ENCODE results near the gene CHMP5. TPM values are rescaled to one million over a fixed set of nuclear protein-coding genes. Genes with fewer than 3 reads are reported as not detected.

CHMP5 gene
- total and polyA plus RNA-seq, 8 donors: 14.1 to 39.2 (median 18.7) TPM

DNA sequence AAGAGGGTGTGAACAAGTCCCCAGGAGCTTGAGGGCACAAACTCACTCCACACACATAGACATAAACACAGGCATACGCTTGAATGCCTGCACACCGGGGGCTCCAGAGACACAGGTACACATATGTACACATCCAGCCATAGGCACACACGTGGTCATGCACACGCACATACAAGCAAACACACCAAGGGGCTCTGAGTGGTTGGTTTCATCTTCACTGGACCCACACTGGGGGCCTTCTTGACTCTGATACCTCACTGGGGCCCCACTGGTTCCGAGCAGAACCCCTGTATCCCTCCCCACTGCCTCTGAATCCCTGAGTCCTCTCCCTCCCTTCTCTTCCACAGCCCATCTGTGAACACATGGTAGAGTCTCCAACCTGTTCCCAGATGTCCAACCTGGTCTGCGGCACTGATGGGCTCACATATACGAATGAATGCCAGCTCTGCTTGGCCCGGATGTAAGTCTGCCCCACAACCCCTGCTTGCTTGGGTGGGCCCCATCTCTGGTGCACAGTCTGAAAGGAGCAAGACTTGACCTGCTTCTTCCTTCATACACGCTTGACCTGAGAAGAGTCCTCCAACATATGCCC is 18.5 kb upstream of the CHMP5 start:
- Histone ChIP-seq H3K27ac (no peak overlapping the region), H3K4me1 (no peaks in the 10 kb centered on the region), H3K4me3 (no peak overlapping the region), H3K36me3 (no peaks in the 10 kb centered on the region), H3K27me3 (no peaks in the 10 kb centered on the region), H3K9me3 (no peaks in the 10 kb centered on the region)
- TF ChIP-seq, protein P1, sequence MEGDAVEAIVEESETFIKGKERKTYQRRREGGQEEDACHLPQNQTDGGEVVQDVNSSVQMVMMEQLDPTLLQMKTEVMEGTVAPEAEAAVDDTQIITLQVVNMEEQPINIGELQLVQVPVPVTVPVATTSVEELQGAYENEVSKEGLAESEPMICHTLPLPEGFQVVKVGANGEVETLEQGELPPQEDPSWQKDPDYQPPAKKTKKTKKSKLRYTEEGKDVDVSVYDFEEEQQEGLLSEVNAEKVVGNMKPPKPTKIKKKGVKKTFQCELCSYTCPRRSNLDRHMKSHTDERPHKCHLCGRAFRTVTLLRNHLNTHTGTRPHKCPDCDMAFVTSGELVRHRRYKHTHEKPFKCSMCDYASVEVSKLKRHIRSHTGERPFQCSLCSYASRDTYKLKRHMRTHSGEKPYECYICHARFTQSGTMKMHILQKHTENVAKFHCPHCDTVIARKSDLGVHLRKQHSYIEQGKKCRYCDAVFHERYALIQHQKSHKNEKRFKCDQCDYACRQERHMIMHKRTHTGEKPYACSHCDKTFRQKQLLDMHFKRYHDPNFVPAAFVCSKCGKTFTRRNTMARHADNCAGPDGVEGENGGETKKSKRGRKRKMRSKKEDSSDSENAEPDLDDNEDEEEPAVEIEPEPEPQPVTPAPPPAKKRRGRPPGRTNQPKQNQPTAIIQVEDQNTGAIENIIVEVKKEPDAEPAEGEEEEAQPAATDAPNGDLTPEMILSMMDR (IDR thresholded peaks at IDR 0.05): no peak
- DNase-seq: no peak
- WGBS, 2 donors: 88 to 93% methylated on average over 9 of the region's 9 CpGs
- no peak for ATAC-seq
- intact Hi-C loops (cut with DNase I): loop anchor here in 1 of 3 donors (10.0 kb wide), 1 partner anchor 62 kb away; no protein-coding TSS in a partner anchor
- FAIRE-seq: no peak

DNA sequence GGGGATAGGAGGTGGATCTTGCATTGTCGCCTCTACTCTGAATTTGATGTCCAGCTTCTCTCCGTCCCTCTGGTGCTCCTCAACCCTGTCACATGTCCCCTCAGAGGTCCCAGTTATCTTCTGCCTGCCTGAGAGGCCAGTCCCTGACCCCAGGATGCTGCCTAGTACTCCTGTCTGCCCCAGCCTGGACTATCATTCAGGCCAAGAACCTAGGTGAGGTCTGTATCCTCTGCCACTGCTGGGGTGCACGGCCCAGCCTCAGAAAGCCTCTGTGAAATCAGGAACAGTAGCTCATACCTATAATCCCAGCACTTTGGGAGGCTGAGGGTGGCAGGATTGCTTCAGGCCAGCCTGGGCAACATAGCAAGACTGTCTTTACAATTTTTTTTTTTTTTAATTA is 16.2 kb upstream of the CHMP5 start:
- 79 to 88% methylated on average over 3 of the region's 3 CpGs for WGBS, 2 donors
- TF ChIP-seq, protein P1 (IDR thresholded peaks at IDR 0.05): no peak
- intact Hi-C loops (cut with DNase I): loop anchor here in 1 of 3 donors (10.0 kb wide), 1 partner anchor 64 kb away; no protein-coding TSS in a partner anchor
- no peak overlapping the region for H3K27ac ChIP-seq
- H3K9me3 ChIP-seq: no peaks in the 10 kb centered on the region
- DNase-seq: no peak
- no peaks in the 10 kb centered on the region for H3K4me1 ChIP-seq
- ATAC-seq: no peak
- no peaks in the 10 kb centered on the region for H3K27me3 ChIP-seq
- H3K4me3 ChIP-seq: no peak overlapping the region
- no peak for FAIRE-seq
- peaks cover 0 to 9% (median 0%) of the 10 kb centered on the region in 3 donors for H3K36me3 ChIP-seq

DNA sequence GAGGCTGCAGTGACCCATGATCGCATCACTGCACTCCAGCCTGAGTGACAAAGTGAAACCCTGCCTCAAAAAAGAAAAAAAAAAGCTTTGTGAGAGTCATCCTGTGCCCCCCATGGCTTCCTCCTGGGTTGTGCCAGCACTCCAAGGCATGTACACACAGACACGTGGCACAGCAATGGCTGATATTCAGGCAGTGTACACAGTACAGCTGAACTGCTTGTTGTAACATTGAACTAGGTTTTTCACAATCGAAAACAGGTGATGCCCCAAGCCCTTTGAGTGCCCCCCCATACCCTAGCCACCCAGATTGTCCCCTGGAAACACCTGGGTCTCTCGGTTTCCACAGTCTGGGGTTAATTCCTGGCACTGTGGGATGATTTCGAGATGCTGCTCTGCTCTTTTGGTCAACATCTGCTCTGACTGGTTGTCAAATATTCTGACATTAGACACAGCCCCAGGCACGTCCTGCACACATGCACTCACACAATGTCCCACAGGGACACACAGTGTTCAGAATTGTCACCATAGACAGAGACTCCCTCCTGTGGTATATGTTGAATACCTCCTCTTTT is 15.7 kb upstream of the CHMP5 start:
- Histone ChIP-seq H3K27me3 (no peaks in the 10 kb centered on the region), H3K4me3 (no peak overlapping the region), H3K27ac (no peak overlapping the region), H3K36me3 (peaks cover 0 to 10% (median 0%) of the 10 kb centered on the region in 3 donors), H3K4me1 (no peaks in the 10 kb centered on the region), H3K9me3 (no peaks in the 10 kb centered on the region)
- WGBS, 2 donors: 71 to 74% methylated on average over 6 of the region's 6 CpGs
- DNase-seq (no peak), ATAC-seq (no peak), FAIRE-seq (no peak)
- TF ChIP-seq, protein P1 (IDR thresholded peaks at IDR 0.05): no peak
- intact Hi-C loops (cut with DNase I): loop anchor here in 1 of 3 donors (10.0 kb wide), 1 partner anchor 64 kb away; no protein-coding TSS in a partner anchor

DNA sequence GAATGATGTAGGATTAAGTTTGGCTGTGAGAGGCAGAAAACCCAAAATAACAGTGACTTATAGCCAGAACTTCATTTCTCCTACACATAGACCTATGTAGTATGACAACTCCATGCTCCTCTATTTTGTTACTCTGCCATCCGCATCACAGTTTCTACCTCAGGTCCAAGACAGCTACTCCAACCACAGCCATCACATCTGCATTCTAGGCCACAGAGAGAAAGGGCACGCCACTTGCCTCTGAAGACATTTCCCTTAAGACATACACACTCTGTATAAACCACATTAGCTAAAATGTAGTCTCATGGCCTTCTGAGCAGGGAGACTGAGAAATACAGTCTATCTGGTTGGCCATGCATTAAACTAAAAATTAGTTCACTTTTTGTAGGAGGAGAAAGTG is 14.9 kb upstream of the CHMP5 start:
- peaks cover 0 to 18% (median 4%) of the 10 kb centered on the region in 3 donors for H3K36me3 ChIP-seq
- 92 to 100% methylated on average over 2 of the region's 2 CpGs for WGBS, 2 donors
- H3K27me3 ChIP-seq: no peaks in the 10 kb centered on the region
- DNase-seq (no peak), ATAC-seq (no peak), FAIRE-seq (no peak)
- no peaks in the 10 kb centered on the region for H3K9me3 ChIP-seq
- no peak overlapping the region for H3K27ac ChIP-seq
- no peak overlapping the region for H3K4me3 ChIP-seq
- intact Hi-C loops (cut with DNase I): loop anchor here in 2 of 3 donors (10.0 kb wide), 2 partner anchors 55 to 65 kb away; no protein-coding TSS in a partner anchor
- TF ChIP-seq, protein P1 (IDR thresholded peaks at IDR 0.05): no peak
- H3K4me1 ChIP-seq: no peaks in the 10 kb centered on the region
